ENCODE data around the gene ASRGL1.

Gene ASRGL1

DNA sequence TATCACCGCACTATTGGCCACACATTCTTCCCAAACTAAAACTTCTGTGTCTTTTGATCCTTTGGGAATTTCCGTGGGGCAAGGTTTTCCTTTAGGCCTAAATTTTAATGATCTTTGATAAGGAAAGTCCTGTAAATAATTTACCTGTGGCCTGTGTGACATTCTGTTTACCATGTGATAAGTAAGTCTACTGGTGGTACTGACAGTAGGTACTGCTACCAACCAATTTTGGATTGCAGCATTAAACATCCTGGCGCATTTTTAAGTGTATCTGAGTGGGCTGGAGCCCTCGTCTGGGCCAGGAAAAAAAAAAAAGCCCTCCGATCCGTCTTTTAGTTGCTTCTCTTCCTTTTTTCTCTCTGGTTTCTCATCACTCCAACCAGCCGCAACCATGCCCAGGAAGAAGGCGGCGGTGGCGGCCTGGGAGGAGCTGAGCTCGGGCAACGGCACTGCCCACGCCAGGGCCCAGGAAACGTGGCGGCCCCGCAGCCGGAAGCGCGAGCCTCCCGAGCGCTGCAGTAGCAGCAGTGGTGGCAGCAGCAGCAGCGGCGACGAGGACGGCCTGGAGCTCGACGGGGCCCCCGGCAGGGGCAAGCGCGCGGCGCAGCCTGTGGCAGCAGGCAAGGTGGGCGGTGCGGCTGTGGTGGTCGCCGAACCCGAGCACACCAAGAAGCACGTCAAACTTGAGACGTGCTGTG is 33.6 kb downstream of the ASRGL1 start:
- no peak overlapping the region for H3K4me2 ChIP-seq (ENCODE audit: low read depth, low read length, poor library complexity, severe bottlenecking)
- no peaks in the 10 kb centered on the region for H3F3A ChIP-seq (ENCODE audit: insufficient read depth)
- H3K9ac ChIP-seq (ENCODE audit: low read length) = no peak overlapping the region
- H4K20me1 ChIP-seq (ENCODE audit: low read depth, low read length) = no peaks in the 10 kb centered on the region
- H3K36me3 ChIP-seq (ENCODE audit: low read length) = no peaks in the 10 kb centered on the region
- H3K79me2 ChIP-seq (ENCODE audit: insufficient read depth, low read length) = no peaks in the 10 kb centered on the region
- H3K27ac ChIP-seq (ENCODE audit: low read depth, low read length) = no peak overlapping the region
- H3K9me2 ChIP-seq (replicated peaks; ENCODE audit: insufficient read depth, low read length) = no peaks in the 10 kb centered on the region
- no peak for TF ChIP-seq EZH2phosphoT487 (conservative IDR thresholded peaks at IDR 0.05; ENCODE audit: low read length)
- TF ChIP-seq, protein P1, sequence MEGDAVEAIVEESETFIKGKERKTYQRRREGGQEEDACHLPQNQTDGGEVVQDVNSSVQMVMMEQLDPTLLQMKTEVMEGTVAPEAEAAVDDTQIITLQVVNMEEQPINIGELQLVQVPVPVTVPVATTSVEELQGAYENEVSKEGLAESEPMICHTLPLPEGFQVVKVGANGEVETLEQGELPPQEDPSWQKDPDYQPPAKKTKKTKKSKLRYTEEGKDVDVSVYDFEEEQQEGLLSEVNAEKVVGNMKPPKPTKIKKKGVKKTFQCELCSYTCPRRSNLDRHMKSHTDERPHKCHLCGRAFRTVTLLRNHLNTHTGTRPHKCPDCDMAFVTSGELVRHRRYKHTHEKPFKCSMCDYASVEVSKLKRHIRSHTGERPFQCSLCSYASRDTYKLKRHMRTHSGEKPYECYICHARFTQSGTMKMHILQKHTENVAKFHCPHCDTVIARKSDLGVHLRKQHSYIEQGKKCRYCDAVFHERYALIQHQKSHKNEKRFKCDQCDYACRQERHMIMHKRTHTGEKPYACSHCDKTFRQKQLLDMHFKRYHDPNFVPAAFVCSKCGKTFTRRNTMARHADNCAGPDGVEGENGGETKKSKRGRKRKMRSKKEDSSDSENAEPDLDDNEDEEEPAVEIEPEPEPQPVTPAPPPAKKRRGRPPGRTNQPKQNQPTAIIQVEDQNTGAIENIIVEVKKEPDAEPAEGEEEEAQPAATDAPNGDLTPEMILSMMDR (IDR thresholded peaks at IDR 0.05; ENCODE audit: insufficient read depth, low read length, poor library complexity, severe bottlenecking) = no peak
- H2AFZ ChIP-seq (ENCODE audit: low read depth, low read length, severe bottlenecking) = no peak overlapping the region
- H3K4me3 ChIP-seq (ENCODE audit: insufficient read depth, low read length, poor library complexity, severe bottlenecking) = no peak overlapping the region
- H3K9me3 ChIP-seq (ENCODE audit: insufficient read depth, low read length) = no peaks in the 10 kb centered on the region
- no peaks in the 10 kb centered on the region for H3K27me3 ChIP-seq (ENCODE audit: low read length)

DNA sequence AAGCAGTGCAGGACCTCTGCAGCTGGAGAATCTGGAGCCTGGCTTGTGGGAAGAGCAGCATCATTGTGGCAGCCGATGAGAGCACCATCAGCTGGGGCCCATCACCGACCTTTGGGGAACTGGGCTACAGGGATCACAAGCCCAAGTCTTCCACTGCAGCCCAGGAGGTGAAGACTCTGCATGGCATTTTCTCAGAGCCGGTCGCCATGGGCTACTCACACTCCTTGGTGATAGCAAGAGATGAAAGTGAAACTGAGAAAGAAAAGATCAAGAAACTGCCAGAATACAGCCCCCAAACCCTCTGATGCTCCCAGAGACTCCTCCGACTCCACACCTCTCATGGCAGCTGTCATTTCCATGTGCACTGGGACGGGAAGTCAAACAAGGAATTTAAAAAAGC is 35.6 kb downstream of the ASRGL1 start:
- Histone ChIP-seq H3F3A (ENCODE audit: insufficient read depth) (no peaks in the 10 kb centered on the region), H2AFZ (ENCODE audit: low read depth, low read length, severe bottlenecking) (no peak overlapping the region), H3K9me2 (replicated peaks; ENCODE audit: insufficient read depth, low read length) (no peaks in the 10 kb centered on the region), H3K36me3 (ENCODE audit: low read length) (no peaks in the 10 kb centered on the region), H3K9me3 (ENCODE audit: insufficient read depth, low read length) (no peaks in the 10 kb centered on the region), H3K79me2 (ENCODE audit: insufficient read depth, low read length) (no peaks in the 10 kb centered on the region), H3K4me3 (ENCODE audit: insufficient read depth, low read length, poor library complexity, severe bottlenecking) (no peak overlapping the region), H3K27ac (ENCODE audit: low read depth, low read length) (no peak overlapping the region), H3K4me2 (ENCODE audit: low read depth, low read length, poor library complexity, severe bottlenecking) (no peak overlapping the region), H3K27me3 (ENCODE audit: low read length) (no peaks in the 10 kb centered on the region), H4K20me1 (ENCODE audit: low read depth, low read length) (no peaks in the 10 kb centered on the region), H3K9ac (ENCODE audit: low read length) (no peak overlapping the region)
- TF ChIP-seq EZH2phosphoT487 (conservative IDR thresholded peaks at IDR 0.05; ENCODE audit: low read length) = no peak
- TF ChIP-seq, protein P1 (IDR thresholded peaks at IDR 0.05; ENCODE audit: insufficient read depth, low read length, poor library complexity, severe bottlenecking) = no peak

DNA sequence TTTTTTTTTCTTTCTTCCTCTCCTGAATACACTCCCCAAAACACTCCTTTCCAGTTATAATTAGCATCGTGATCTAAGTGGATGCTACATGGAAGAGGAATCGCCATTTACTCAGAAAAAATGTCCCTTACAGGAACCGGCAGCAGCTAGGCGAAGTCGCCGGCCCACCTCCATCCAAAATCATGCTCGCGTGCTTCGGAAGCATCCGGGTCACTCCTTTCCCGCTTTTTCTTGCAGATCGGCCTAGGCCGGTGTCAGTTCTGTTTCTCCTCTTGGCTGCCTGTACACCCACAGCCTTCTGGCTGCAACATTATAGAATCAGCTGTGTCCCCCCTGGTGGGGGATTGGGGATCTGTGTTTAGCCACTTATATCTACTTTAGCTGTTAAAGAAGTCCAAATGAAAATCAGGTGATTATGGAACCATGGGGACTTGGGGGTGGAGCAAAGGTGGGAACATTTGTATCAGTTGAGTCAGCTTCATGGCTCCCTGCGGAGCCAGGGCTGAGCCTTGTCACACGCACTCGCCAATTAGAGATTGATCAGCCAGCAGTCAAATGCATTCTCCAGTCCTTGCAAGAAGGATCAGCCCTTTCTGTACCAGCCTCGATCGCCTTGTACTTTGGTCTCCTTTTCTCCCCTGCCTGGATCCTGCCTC is 36.3 kb downstream of the ASRGL1 start:
- Histone ChIP-seq H2AFZ (ENCODE audit: low read depth, low read length, severe bottlenecking) (no peak overlapping the region), H4K20me1 (ENCODE audit: low read depth, low read length) (no peaks in the 10 kb centered on the region), H3K9me3 (ENCODE audit: insufficient read depth, low read length) (no peaks in the 10 kb centered on the region), H3F3A (ENCODE audit: insufficient read depth) (no peaks in the 10 kb centered on the region), H3K9me2 (replicated peaks; ENCODE audit: insufficient read depth, low read length) (no peaks in the 10 kb centered on the region), H3K27ac (ENCODE audit: low read depth, low read length) (no peak overlapping the region), H3K27me3 (ENCODE audit: low read length) (no peaks in the 10 kb centered on the region), H3K9ac (ENCODE audit: low read length) (no peak overlapping the region), H3K36me3 (ENCODE audit: low read length) (no peaks in the 10 kb centered on the region), H3K79me2 (ENCODE audit: insufficient read depth, low read length) (no peaks in the 10 kb centered on the region), H3K4me3 (ENCODE audit: insufficient read depth, low read length, poor library complexity, severe bottlenecking) (no peak overlapping the region), H3K4me2 (ENCODE audit: low read depth, low read length, poor library complexity, severe bottlenecking) (no peak overlapping the region)
- TF ChIP-seq EZH2phosphoT487 (conservative IDR thresholded peaks at IDR 0.05; ENCODE audit: low read length) = no peak
- TF ChIP-seq, protein P1 (IDR thresholded peaks at IDR 0.05; ENCODE audit: insufficient read depth, low read length, poor library complexity, severe bottlenecking) = no peak

Data from SU-DHL-6 (cell line).